Iris pigment epithelial cell (primary cell): ENCODE results near the gene MITF.

ENCODE experiments used
- DNase-seq: peaks from one replicate; pipeline ENCODE4 v3.0.0-alpha.2; 2011; ENCODE audit warnings: low read depth

MITF gene

GRCh38 chr3:69963643-69964042 is 224.4 kb downstream of the MITF start:
- no peak for DNase-seq

GRCh38 chr3:69967156-69967555 is 227.9 kb downstream of the MITF start:
- DNase-seq: no peak

GRCh38 chr3:69970827-69971226 is 231.6 kb downstream of the MITF start:
- no peak for DNase-seq

- peak; percentile 10 for DNase-seq
Measured at GRCh38 chr3:69972672-69973071, 233.4 kb downstream of the MITF start.

GRCh38 chr3:69976021-69976420 is 236.8 kb downstream of the MITF start:
- no peak for DNase-seq

- no peak for DNase-seq
Measured at GRCh38 chr3:69983546-69984265, 244.4 kb downstream of the MITF start.

- DNase-seq: no peak
Measured at GRCh38 chr3:69985266-69985665, 246.0 kb downstream of the MITF start.

- DNase-seq: no peak
Measured at GRCh38 chr3:69986419-69986818, 247.2 kb downstream of the MITF start.

- DNase-seq: no peak
Measured at GRCh38 chr3:69987833-69988232, 248.6 kb downstream of the MITF start.

GRCh38 chr3:69993757-69994156 is 254.5 kb downstream of the MITF start:
- no peak for DNase-seq

GRCh38 chr3:69994919-69995318 is 255.7 kb downstream of the MITF start:
- no peak for DNase-seq

GRCh38 chr3:69997631-69998307 is 258.5 kb downstream of the MITF start:
- DNase-seq: peak; percentile 33

GRCh38 chr3:69998759-69999139 is 259.5 kb downstream of the MITF start:
- DNase-seq: no peak

GRCh38 chr3:69999140-70000027 is 260.1 kb downstream of the MITF start, which contains the start of gene SAMMSON:
SAMMSON (plus strand) TSS chr3:69999733.
- DNase-seq: peak; percentile 71

GRCh38 chr3:70000028-70000410 is 260.8 kb downstream of the MITF start:
- no peak for DNase-seq

- peak; percentile 31 for DNase-seq
Measured at GRCh38 chr3:70000563-70001081, 261.4 kb downstream of the MITF start.

GRCh38 chr3:70003119-70003518 is 263.9 kb downstream of the MITF start:
- DNase-seq: no peak

- DNase-seq: no peak
Measured at GRCh38 chr3:70006089-70006488, 266.8 kb downstream of the MITF start.

GRCh38 chr3:70010346-70010745 is 271.1 kb downstream of the MITF start:
- no peak for DNase-seq

- DNase-seq: peak; percentile 34
Measured at GRCh38 chr3:70011582-70011981, 272.3 kb downstream of the MITF start.
